Hematopoietic multipotent progenitor cell treated with erythropoietin and hydrocortisone succinate and interleukin-3 and kit ligand, for 4 days (in vitro differentiated cells): ENCODE measurements around the gene RANBP3.
"Not testable (repeated sequence)": the region's sequence is repeated elsewhere in the genome, so short reads cannot be mapped to it uniquely, and the experiment has no call there.

Experiments used
- DNase-seq: peaks from one replicate; pipeline ENCODE4 v3.0.0-alpha.2; 2015

RANBP3 gene

GRCh38 chr19:5985837-5986236 lies 7.9 kb upstream of the RANBP3 start:
- DNase-seq: not testable (repeated sequence)

DNA sequence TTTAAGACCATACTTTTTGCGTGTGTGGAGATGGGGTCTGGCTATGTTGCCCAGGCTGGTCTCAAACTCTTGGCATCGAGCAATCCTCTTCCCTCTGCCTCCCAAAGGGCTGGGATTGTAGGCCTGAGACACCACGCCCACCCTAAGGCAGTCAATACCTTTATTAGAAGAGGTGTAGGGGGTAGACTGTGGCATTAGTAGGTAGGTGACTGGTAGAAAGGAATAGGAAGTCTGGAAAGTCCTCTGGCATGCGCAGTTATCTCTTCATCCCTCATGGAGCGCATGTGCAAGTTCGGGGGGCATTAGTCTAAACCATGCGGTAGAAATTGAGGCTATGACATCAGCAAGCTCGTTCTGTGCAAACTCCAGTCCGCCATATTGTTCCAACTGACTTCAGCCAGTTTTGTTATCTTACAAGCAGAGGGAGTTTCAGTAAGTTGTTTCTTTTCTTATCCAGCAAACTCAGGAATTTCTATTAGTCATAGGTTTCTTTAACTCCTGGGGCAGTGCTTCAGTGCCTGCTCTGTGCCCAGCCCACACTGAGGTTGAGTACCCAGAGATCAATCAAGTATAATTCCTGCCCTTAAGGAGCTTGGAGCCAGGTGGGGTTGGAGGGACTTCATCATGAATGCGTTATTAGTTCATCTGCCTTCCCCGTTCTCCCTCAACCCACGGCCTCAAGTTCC lies 7.3 kb upstream of the RANBP3 start:
- peak; percentile 51 for DNase-seq

DNA sequence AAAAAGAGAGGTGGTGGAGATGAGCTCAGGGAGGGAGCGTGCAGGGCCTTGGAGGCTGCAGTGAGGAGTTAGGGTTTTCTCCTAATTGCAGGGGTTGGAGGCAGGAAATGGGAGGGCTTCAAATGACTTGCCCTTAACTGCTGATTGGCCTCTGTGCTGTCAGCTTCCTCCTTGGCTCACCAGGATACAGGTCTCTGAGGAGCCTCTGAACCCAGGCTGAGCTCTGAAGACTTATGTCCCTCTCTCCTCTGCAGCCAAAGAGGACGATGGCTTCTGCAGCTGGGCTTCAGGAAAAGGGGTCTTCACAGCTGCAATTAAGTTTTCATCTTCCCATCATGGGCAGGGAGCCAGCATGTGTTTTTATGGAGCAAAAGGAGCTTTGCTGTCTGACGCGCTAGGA lies 6.7 kb upstream of the RANBP3 start:
- DNase-seq: peak; percentile 55

GRCh38 chr19:5983367-5983955 lies 5.5 kb upstream of the RANBP3 start:
- DNase-seq: no peak

- no peak for DNase-seq
These were observed 939 bp upstream of the RANBP3 start for GRCh38 chr19:5978606-5979552.

GRCh38 chr19:5977222-5977784 lies 637 bp downstream of the RANBP3 start:
- DNase-seq: no peak

- DNase-seq: no peak
These were observed 1.2 kb downstream of the RANBP3 start for GRCh38 chr19:5976768-5977167.

GRCh38 chr19:5975388-5975728 lies 2.6 kb downstream of the RANBP3 start:
- DNase-seq: no peak

DNA sequence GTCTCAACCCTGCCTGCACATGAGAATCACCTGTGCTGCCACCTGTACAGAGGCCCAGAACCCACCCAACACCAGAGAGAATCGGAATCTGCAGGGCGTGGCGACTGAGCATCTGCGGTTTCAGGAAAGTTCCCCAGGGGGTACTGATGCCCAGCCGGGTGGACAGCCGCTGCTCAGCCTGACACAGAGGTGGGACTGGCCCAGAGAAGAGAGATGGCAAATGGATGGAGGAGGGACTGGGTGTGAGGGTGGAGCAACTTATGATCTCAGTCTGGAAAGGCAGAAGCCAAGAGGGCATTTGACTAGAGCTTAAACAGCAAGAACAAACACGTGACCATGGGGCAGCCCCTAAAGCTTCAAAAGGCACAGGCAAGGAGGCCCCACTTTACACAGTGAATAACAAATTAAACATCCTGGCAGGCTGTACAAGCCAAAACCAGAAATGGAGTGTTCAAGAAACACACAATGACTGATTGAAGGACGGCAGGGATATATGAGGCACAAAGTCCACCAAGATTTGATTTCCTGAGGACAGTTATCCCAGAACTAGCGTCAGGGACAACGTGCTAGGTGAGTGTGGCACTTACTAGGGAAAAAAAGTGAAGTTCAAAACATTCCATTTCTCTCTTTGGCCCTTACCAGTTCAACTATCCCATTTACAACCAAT lies 3.1 kb downstream of the RANBP3 start:
- no peak for DNase-seq

- no peak for DNase-seq
These were observed 3.9 kb downstream of the RANBP3 start for GRCh38 chr19:5973867-5974635.

DNA sequence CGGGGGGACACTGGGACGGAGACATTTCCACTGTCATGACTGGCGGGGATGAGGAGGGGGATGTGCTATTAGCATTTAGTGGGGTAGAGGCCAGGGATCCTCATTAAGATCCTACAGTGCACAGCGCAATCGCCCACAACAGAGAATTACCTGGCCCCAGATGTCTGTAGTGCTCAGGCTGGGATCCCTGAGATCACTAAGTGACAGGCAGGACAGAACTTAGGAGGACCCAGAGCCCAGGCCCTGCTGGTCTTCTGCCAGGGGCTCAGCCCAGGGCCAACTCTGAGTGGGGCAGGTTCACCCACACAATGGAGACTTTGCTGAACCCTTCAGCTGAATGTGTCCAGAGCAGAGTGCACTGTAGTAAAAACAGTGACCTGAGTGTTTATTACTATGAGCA lies 4.6 kb downstream of the RANBP3 start:
- no peak for DNase-seq

GRCh38 chr19:5972355-5972731 lies 5.6 kb downstream of the RANBP3 start:
- DNase-seq: no peak

DNA sequence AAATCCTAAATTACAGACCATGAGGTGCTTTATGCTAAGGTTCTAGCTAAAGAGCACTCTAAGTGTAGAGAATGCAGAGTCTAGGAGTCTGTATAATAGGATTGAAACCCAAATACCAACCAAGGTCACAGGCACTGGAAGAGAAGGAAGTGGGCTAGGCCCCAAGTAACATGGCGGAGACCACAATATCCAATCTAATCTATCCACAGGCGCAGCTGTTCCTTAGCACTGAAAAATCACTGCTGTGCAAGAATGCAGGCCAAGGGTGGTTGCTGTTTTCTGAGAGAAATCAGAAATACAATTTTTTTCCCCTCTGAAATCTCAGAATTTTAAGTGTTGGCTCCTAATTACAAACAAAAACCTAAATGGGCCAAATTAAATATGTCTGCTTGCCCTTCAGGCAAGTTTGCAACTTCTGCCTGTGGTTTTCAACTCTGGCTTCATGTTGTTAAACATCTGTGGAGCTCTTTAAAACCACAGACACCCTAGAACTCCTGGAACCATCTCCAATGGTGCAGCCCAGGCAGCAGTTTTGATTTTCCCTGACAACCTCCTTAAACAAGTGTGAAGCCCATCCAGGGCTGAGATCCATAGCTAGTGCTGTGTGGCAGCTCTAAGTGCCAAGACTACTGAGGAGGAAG lies 6.1 kb downstream of the RANBP3 start:
- peak; percentile 78 for DNase-seq

DNA sequence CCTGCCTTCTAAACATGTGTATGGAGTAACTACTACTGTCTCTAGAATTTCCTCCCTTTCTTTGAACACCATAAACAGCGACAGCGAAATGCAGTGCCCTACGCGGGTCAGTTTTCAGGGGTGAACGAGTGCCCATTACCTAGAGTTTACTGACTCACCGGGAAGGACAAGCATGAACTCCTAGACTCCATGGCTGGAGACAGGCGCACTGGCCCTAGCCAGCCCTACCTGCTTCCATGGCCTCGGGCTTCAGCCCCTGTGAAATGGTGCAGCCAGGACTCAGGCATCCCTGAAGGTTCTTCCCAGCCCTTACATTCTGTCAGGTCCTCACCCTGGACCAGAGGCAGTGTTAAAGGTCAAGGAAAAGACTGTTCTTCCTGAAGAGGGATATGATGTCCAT lies 8.5 kb downstream of the RANBP3 start:
- DNase-seq: no peak

DNA sequence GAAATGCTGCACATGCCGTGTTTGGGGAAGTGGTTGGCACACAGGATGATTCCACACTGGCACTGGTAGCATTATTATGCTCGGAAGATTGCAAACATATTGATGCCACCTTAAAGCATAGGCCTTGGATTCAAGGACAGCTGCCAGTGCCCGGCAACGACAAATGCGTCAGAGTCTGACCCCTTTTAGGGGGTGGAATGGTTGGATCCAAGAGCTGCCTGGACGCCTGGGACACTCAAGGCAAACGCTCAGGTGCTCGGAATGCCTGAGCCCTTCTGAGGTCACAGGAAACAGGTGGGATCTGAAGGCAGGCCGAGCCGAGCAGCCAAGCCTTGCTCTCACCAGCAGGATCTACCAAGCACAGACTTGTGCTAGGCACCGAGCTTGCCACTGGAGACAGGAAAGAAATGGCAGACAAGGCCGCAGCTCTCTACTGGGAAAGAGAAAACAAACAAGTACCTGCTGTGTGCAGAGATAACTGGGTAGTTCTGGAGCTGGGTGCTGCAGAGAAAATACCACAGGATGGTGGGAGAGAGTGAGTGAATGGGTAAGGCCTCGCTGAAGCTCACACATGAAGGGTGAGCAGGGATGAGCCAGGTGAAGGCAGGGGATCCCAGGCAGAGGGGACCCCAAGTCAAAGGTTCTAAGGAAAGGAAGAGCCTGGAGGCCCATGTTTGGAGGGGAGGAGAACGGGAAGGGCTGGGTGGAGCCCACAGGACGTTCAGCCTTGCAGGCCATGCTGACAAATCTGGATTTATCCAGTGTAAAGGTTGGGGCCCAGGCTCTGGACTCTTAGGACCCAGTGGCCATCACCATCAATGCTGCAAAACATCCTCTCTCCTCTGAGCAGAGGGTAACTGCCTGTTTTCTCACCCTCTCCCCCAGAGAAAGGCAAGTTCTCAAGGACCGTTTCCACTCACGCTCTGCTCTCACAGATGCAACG lies 9.2 kb downstream of the RANBP3 start:
- peak; percentile 27 for DNase-seq

DNA sequence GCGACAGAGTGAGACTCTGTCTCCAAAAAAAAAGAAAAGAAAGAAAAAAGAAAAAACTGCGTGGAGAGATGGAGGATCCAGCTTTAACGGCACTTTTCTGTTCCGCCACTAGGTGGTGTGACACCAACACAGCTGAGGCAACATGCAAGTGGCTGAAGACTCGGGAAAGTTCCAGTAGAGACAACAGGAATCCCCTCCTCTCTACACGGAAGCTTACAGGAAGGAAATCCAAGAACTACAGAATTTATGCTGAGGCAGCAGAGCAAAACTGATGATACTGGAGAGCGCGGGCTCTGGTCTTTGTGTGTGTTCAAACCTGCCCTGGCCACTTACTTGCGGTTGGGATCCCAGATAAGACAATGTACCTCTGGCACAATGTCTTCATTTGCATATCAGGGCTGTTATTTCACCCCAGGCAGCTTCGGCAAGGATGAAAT lies 9.9 kb downstream of the RANBP3 start:
- DNase-seq: peak; percentile 83

DNA sequence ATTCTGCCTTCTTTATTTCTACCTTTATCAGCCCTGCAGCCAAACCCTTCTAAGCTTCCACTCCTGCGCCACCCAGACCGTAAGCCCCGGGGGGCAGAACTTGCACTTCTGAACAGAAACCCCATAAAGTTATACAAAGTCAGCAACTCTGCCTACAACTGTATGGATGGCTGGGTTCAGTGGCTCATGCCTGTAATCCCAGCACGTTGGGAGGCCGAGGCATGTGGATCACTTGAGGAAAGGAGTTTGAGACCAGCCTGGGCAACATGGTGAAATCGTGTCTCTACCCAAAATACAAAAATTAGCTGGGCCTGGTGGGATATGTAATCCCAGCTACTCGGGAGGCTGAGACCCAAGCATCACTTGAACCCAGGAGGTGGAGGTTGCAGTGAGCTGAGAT lies 10.4 kb downstream of the RANBP3 start:
- no peak for DNase-seq

- DNase-seq: no peak
These were observed 11.0 kb downstream of the RANBP3 start for GRCh38 chr19:5966941-5967340.

GRCh38 chr19:5966215-5966614 lies 11.7 kb downstream of the RANBP3 start:
- DNase-seq: no peak

DNA sequence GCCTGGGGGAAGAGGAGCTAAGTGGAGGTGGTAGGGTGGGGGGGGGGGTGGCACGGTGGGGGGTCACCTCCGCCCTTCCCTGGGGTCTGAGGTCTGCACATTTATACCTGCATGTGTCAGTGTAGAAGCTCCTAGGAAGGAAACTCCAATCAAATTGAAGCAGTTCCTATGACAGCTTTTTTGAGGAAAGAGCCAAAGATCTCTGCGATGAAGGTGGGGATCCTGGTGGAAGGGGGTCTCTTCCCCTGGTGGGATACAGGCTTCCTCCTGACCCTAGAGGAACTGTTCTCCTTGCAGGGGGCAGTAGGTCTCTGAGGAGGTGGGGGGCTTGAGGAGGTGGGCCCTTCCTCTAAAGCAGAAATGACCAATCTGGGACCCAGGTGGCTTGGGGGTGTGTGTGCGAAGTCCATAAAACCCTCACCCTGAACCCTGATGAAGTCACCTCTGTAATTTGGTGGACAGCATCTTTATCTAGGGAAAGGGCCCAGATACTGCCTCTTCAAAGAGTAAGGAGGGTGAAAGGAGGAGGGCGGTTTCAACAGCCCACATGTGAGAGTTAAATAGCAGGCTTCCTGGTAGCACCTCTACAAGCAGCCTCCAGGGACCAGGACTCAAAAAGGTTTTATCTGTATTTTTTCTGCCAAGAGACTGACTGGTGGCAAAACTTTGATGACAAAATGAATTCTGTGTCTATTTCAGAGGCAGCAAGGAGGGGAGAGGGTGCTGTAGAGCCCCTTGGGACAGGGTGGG lies 12.9 kb downstream of the RANBP3 start:
- DNase-seq: no peak
